ENCODE measurements around the gene GPD1L.

The GPD1L gene

GRCh38 chr3:32132121-32132520, 25.7 kb downstream of the GPD1L start:
- TF ChIP-seq, protein P1, sequence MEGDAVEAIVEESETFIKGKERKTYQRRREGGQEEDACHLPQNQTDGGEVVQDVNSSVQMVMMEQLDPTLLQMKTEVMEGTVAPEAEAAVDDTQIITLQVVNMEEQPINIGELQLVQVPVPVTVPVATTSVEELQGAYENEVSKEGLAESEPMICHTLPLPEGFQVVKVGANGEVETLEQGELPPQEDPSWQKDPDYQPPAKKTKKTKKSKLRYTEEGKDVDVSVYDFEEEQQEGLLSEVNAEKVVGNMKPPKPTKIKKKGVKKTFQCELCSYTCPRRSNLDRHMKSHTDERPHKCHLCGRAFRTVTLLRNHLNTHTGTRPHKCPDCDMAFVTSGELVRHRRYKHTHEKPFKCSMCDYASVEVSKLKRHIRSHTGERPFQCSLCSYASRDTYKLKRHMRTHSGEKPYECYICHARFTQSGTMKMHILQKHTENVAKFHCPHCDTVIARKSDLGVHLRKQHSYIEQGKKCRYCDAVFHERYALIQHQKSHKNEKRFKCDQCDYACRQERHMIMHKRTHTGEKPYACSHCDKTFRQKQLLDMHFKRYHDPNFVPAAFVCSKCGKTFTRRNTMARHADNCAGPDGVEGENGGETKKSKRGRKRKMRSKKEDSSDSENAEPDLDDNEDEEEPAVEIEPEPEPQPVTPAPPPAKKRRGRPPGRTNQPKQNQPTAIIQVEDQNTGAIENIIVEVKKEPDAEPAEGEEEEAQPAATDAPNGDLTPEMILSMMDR (IDR thresholded peaks at IDR 0.05; ENCODE audit: extremely low read depth, insufficient read depth, missing control alignments): no peak
- DNase-seq (ENCODE audit: low spot score): no peak
- in situ Hi-C loops (cut with MboI; ENCODE audit: low pct_unique_long_range_greater_than_20kb, low sequenced_read_pairs, unreplicated experiment): no loop called here

DNA sequence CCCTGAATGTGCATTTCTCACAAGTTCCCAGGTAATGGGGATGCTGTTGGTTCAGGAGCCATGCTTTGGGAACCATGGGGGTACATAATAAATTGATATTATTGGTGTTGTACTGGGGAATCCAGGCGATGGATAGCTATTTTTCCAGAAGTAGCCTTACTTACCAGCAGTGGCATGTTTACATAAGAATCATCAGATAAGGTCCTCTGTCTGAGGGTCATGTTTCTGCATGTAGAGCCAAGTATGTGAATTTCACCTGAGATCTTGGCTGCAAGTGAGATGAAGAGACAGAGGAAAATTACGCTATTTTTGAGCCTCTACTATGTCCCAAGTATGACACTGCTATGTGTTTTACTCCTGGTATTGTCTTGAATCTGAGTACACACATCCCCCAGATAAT, 26.3 kb downstream of the GPD1L start:
- no peak for DNase-seq (ENCODE audit: low spot score)
- in situ Hi-C loops (cut with MboI; ENCODE audit: low pct_unique_long_range_greater_than_20kb, low sequenced_read_pairs, unreplicated experiment): no loop called here
- TF ChIP-seq, protein P1 (IDR thresholded peaks at IDR 0.05; ENCODE audit: extremely low read depth, insufficient read depth, missing control alignments): no peak

DNA sequence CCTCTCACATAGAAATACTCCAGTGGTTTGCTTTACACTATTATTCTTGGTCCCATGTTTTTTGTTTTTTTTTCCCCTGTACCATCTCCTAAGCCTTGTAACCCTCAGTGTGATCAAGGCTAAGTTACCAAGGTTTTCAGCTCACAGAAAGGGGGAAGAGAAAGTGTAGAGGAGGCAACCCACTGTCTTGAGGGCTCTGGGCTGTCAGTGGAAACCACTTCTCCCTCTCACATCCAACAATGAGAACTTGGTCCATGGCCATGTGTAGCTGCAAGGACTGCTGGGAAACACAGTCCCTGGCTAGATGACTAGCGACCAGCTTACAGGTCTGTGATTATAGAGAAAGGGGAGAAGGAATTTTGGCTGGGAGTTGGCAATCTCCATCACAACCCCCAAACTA, 30.3 kb downstream of the GPD1L start:
- in situ Hi-C loops (cut with MboI; ENCODE audit: low pct_unique_long_range_greater_than_20kb, low sequenced_read_pairs, unreplicated experiment): no loop called here
- TF ChIP-seq, protein P1 (IDR thresholded peaks at IDR 0.05; ENCODE audit: extremely low read depth, insufficient read depth, missing control alignments): no peak
- DNase-seq (ENCODE audit: low spot score): no peak

DNA sequence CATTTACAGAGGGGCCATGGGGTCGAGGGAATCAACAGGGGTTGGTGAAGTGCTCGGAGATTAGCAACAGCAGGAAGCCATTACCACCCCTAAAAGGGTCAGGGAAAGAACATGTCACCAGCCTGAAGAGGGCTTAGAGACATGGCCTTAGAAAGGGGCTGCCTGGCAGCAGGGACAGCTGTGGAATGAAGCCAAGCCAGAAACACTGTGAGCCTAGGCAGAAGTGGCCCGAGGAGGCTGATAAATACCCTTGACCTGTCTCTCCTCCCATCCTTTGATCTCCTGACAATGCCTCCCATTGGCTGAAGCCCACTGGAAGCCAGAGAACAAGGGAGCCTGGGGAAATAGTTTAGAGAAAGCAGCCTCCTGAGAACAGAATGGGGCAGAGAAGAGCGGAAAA, 31.4 kb downstream of the GPD1L start:
- in situ Hi-C loops (cut with MboI; ENCODE audit: low pct_unique_long_range_greater_than_20kb, low sequenced_read_pairs, unreplicated experiment): no loop called here
- TF ChIP-seq, protein P1 (IDR thresholded peaks at IDR 0.05; ENCODE audit: extremely low read depth, insufficient read depth, missing control alignments): no peak

DNA sequence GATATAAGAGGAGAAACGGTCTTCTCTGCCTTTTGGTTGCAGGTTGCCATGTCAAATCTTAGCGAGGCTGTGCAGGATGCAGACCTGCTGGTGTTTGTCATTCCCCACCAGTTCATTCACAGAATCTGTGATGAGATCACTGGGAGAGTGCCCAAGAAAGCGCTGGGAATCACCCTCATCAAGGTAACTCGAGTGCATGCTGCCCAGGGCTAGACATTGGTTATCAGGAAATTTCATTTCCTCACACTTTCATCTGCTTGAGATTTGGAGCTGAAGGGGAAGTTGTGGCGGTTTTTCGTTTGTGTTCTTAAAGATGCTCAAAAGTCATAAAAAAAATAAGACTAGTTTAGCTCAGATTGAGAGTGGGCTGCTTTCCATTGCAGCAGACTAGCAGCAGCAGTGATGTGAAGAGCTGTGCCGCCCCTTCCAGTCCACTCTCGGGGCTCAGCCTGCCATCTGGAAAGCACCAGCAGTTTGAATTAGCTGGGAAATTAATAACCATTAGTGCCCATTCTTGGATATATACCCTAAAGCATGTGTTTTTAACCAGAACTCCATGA, 32.2 kb downstream of the GPD1L start:
- TF ChIP-seq, protein P1 (IDR thresholded peaks at IDR 0.05; ENCODE audit: extremely low read depth, insufficient read depth, missing control alignments): no peak
- DNase-seq (ENCODE audit: low spot score): no peak
- in situ Hi-C loops (cut with MboI; ENCODE audit: low pct_unique_long_range_greater_than_20kb, low sequenced_read_pairs, unreplicated experiment): no loop called here

More for the DNA sequence above, 31.4 kb downstream of the GPD1L start:
- DNase-seq (ENCODE audit: low spot score): no peak

- TF ChIP-seq, protein P1 (IDR thresholded peaks at IDR 0.05; ENCODE audit: extremely low read depth, insufficient read depth, missing control alignments): no peak
- in situ Hi-C loops (cut with MboI; ENCODE audit: low pct_unique_long_range_greater_than_20kb, low sequenced_read_pairs, unreplicated experiment): no loop called here
- DNase-seq (ENCODE audit: low spot score): no peak
Observed at GRCh38 chr3:32140943-32141342, 34.5 kb downstream of the GPD1L start.

Data from GM13977 (cell line).